HG03565 (cell line): ENCODE measurements around the gene PPP1R14C.
"Not testable (repeated sequence)": the region's sequence is repeated elsewhere in the genome, so short reads cannot be mapped to it uniquely, and the experiment has no call there.

Experiments
- ATAC-seq: cut with Tn5 transposase; IDR thresholded peaks from one replicate; pipeline ENCODE4 v1.9.1; 2021; ENCODE audit warnings: mild to moderate bottlenecking, moderate library complexity; ENCODE audit not compliant: unreplicated experiment

The PPP1R14C gene

DNA sequence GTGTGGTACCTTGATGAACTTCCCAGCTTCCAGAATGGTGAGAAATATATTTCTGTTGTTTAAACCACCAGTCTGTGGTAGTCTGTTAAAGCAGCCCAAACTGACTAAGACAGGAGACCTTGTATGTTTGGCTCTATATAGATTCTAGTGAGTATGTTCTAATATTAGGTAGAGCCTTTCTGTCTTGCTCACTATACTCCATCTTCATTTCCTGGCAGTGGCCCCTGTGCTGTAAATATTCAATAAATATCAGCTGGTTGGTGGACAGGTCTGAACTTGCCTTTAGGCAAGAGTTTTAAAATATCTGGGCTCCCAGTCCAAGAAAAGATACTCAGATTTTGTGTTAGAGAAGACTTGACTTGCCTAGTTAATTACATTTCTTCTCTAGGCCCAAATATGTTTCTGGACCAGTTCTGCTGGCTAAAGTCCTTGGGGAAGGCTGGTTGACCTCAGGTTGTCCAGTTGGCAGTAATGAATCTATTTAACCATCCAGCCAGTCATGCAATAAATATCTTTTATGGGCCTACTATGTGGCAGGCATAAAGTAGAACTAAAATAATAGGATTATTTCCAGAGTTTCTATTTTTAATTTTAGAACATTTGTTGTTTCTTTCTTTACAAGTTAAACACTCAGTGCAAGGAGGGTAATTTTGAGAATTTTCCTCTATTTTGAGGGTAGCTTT, 22.3 kb downstream of the PPP1R14C start:
- no peak for ATAC-seq

DNA sequence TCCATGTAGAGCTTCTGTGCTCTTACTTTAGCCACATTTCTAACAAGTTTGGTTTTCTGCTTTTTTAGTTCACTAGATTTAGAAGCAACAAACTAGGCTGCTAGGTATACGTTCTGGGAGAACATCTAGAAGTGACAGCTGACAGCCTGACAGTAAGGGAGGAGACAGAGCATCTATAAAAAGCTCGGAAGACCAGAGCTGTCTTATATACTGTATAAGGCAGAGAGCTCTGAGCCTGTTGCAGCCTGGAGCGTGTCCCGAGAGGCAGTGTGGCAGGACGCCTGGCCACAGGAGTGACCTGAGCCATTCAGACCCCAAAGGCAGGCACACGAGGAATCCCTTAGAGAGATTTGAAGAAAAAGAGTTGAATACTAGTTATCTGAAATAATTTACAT, 24.6 kb downstream of the PPP1R14C start:
- no peak for ATAC-seq

DNA sequence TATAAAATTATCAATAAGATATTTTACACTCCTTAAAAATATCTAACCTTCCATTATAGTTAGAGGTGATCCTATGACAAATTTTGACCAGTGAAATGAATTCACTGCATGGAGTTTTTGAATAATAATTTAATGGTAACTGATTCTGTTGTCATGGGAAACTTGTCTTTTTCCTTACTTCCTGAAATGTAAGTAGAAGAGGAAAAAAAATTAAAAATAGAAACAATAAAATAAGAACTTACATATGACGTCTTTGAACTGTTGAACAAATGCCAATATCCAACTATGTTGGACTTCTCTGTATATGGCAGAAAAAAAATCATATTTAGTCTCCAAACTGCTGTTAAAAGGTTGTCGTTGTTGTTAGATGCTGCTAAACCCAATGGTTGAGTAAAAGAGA, 26.3 kb downstream of the PPP1R14C start:
- ATAC-seq = no peak

DNA sequence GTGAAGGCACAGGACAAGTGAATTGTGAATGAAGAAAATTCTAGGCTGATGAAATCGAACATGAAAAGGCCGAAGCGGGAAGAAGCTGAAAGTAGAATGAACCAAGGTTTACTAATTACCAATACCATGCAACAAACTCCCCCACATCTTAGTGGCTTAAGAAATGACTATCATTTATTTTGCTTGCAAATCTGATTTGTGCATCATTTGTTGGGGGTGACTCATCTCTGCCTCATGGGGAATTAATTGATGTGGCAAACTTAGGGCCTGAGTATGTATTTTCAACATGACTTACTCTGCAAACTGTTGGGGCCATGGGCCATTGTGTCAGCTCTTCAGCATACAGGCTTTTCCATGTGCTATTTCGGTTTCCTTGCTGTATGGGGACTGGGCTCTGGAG, 26.8 kb downstream of the PPP1R14C start:
- ATAC-seq = no peak

DNA sequence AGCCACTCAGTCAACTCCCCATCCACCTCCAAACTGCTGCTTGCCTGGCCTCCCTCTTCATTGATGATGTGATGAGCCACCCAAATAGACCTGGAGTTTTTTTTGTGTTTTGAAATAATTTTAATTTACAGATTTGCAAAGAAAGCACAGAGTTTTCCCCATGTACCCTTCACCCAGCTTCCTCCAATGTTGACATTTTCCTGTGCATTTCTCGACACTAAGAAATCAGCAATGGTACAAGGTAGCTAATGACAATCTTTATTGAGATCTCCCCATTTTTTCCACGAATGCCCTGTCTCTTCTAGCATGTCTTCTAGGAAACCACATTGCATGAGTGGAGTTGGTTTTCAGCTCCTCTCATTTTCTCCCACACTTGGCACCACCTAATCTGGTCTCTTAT, 30.1 kb downstream of the PPP1R14C start:
- no peak for ATAC-seq

DNA sequence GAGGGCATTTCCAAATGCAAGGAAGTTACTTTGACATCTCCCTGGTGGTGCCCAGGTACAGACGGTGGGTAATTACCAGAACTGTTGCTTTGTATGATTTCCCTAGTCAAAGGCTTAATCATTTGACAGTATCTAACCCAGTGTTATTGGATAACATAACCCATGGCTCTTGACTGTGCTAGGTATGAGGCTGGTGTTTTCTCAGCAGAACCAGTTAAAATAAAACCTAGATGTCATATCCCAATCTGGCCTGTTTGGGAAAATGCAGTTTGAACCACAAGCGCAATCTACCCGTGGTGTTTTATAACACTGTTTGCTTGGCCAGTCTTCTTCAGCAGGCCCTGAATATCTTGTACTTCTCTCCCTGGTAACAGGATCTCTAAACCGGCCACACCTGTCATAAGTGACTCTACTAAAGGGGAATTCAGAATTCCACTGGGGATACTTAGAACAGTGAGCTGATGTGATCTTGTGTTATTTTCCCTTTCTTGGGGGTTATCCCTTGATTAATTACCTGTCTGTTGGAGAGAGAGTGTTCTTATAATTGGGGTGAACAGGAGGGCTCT, 32.8 kb downstream of the PPP1R14C start:
- ATAC-seq = no peak

DNA sequence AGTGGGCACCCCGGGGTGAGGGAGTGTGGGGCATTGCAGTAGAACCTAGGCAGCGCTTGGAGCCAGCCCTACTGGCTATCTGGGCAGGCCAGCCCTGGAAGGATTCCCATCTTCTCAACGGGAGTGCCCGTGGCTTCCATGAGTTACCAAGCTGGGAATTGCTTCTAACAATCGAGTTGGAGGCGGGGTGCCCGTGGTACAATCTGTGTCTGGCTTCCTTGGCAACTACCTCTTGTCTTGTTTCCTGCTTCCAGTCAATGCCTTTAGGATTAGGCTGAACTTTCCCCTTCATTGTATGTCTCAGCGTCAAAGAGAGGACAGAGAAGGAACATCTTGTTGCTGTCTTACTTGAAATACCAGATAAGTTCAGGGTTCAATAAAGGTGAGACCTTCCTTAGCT, 33.3 kb downstream of the PPP1R14C start:
- ATAC-seq = no peak

DNA sequence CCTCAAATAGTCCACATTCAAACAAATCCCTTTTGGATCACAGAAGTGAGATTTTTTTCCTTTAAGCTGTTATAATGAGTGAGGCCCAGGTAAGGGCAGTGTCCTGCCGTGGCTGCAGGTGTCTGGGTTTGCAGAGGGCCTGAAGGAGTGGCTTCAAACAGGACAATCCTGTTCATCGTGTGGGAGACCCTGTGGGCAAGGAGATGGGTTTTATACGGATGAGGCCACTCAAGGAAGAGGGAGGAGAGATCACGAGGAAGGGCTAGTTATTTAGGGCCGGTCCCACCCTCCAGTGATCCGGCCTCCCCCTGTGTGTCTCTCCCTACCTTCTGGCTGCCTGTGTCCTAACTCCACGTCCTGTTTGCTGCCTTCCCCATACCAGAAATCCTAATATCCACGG, 33.8 kb downstream of the PPP1R14C start:
- ATAC-seq = no peak

DNA sequence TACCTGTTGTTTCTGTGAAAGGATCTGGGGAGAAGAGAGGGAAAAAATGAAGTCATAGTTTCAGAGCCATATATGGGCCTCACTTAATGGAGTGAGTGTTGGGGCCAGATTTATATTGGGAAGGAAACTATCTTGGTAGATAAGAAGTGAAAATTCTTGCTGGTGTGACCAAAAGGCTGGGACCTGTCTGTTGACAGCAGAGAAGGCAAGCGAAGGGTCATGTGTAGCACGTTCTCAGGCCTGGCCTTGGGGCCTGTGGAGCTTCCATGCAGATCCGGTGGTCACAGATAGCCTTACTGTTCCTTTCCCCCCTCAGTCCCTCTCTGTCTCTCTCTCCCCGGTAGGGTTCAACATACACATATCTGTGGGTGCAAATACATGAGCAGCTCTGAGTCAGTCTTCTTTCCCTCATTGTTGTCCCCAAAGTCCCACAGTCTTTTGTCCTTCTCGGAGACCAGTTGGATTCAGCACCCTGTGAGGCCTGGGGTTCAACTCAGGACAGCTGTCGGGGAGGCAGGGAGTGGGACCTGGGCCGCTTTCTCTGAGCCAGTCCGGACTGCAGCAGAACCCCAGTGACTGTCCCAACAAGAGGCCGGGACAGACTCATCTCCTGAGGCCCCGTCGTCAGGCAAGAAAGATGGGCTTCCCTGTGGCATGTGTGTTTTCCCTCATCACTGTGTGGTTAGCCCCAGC, 34.6 kb downstream of the PPP1R14C start:
- no peak for ATAC-seq

DNA sequence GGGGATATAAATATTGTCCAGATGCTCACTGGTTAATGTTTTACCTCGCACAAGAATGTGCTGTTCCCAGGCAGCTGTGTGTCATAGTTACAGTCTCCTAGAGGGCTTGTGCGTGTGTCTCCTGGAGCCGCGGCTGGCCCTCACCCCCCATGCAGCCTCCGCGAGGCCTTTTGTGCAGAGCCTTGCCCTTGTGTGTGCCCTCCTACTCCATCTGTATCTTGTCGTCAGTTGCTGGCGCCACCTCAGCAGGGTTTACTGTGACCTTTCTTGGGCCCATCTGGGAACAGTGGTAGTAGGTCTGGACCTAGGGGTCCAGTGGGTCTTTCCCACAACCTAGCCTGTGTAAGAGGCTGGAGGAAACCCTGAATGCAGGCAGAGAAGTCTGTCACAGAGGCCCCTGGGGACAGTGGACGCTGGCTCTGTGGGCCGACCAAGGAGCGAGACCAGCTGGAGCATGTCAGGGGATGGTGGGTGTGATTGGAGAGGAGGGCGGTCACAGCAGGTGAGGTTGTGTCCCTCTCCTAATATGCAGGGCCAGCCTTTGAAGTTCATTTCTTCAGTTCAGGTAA, 35.2 kb downstream of the PPP1R14C start:
- ATAC-seq = no peak

DNA sequence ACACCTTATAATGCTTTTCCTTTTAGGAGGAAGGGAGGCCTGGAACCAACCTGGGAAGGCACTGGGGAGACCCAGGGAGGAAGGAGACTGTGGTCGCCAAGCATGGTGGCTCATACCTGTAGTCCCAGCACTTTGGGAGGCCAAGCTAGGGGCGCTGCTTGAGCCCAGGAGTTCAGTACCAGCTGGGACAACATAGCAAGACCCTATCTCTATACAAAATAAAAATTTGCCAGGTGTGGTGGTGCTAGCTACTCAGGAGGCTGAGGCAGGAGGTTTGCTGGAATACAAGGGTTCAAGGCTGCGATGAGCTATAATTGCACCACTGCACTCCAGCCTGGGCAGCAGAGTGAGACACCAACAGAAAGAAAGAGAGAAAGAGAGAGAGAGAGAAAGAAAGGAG, 36.2 kb downstream of the PPP1R14C start:
- ATAC-seq = no peak

DNA sequence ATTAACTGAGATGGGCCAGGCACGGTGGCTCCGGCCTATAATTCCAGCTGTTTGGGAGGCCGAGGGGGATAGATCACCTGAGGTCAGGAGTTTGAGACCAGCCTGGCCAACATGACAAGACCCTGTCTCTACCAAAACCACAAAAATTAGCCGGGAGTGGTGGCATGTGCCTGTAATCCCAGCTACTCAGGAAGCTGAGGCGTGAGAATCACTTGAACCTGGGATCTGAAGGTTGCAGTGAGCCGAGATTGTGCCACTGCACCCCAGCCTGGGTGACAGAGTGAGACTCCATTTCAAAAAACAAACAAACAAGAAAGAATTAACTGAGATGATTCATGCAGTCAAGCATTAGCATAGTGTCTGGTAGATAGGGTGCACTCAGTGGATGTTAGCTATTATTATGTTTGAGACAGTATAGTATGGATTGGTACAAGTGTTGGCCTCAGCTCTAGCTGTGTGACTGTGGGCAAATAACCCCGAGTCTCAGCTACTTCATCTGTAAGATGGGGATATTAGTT, 37.1 kb downstream of the PPP1R14C start:
- not testable (repeated sequence) for ATAC-seq

DNA sequence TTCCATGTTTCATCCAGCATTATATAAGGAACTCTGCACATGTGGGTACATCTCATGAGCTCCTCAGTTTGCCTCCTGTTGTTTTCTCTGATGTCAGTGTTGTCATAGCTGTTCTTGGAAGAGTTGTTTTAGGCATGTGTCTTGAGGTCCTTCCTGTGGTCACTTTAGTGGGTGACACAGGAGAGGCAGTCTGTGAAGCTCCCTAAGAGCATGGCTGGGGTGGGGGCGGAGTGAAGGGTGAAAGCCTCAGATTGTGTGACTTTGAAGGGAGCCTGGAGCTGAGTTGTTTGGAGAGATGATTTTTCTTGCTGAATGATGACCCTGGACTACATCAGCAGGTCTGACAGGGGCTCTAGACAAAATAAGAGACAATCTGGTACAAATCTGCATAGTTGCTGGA, 37.7 kb downstream of the PPP1R14C start:
- no peak for ATAC-seq

DNA sequence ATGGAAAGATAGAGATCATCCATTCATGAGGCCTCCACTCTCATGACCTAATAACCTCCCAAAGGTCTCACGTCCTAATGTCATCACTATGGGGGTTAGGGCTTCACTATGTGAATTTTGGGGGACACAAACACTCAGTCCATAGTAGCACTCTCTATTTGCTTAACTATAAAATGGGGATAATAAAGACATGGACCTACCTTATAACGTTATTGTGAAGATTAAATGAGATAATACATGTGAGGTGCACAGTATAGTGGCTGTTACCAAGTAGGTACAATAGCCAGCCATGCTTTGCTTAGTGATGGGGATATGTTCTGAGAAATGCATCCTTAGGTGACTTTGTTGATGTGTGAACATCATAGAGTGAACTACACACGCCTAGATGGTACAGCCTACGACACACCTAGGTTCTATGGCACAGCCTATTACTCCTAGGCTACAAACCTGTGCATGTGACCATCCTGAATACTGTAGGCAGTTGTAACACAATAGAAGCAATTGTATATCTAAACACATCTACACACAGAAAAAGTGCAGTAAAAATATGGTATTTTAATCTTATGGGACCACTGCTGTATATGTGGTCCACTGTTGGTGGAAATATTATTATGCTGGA, 39.7 kb downstream of the PPP1R14C start:
- ATAC-seq = no peak

DNA sequence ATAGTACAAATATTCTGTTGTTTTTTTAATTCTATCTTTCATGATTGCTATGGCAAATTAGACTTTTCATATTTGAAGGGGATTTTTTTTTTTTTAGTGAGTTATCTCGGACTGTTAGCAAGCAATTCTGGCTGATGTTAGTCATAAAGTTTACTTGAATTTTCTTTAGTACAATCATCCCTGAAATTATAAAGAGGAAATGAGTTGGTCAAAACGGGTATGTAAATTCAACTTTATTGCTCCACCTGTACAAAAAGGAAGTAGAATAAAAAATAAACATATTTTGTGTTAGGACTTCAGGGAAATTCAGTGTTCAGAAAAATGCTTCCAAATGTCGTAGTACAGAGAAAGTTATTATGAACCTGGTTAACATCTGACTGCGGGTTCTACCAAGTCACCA, 40.3 kb downstream of the PPP1R14C start:
- no peak for ATAC-seq

DNA sequence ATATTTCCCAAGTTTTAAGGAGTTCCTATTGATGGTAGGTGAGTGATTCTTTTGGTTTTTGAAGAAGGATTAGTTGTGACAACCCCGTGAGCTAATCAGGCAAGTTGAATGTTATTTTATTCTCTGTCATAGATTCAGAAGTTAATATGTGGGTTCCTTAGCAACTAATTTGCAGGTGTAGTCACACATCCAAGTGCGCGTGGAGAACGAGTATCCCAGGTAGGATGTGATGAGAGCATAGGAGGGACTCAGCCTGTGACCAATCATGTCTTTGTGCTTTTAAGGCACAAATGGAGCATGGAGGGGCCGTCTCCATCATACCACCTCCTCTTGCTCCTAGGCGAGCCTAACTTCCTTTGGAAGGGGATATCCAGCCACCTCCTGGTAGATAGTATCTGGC, 41.1 kb downstream of the PPP1R14C start:
- ATAC-seq = no peak

DNA sequence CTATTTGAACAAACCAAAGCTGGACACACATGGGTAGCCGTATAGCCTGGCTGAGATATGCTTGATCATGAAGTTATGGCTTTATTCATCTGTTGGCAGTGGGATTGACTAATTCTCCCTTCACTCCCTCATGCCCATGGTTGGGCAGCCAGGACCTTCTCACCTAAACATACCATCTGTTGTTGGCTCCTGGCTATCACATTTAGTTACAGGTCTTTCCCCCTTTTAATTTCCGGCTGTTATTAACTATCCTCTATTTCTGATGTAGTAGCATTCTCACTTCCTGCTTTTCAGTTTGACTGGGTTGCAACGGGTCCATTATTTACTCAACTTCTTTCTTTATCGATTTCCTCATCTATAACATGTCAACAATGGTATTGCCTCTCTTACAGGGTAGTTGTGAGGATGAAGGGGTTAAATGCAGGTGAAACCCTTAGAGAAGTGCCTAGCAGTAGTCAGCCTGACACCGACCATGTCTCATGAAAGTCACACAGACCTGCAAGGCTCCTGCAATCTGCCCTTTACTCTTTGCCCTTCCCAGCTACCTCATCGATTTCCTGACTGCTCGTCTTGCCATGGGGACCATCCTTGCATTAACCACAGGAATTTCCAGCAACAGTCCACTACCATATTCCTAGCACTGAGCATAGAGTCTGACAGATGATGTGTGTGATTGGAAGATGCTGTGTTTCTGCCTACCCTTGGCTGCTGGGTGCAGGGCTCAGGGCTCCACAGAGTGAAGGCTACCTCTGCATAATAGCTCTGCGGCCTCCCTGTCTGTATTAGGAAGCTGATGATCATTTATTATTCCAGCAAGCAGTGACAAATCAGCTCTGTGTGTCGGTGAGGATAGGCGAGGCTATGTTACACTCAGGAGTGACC, 42.2 kb downstream of the PPP1R14C start:
- no peak for ATAC-seq

DNA sequence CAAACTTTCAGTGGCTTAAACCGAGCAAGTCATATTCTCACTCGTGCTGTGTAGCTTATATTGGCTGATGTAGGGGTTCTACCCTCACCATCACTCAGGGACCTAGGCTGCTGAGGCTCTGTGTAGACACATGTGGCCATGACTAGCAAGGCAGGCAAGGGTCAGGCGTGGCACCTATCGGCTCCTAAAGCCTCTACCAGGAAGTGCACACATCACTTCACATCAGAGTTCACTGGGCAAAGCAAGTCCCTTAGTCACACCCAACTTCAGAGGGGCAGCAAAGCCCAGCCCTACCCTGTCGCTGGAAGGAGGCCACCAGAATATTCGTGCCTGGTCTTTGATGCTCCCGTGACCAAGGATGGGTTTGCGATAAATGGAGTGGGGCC, 42.9 kb downstream of the PPP1R14C start:
- no peak for ATAC-seq

DNA sequence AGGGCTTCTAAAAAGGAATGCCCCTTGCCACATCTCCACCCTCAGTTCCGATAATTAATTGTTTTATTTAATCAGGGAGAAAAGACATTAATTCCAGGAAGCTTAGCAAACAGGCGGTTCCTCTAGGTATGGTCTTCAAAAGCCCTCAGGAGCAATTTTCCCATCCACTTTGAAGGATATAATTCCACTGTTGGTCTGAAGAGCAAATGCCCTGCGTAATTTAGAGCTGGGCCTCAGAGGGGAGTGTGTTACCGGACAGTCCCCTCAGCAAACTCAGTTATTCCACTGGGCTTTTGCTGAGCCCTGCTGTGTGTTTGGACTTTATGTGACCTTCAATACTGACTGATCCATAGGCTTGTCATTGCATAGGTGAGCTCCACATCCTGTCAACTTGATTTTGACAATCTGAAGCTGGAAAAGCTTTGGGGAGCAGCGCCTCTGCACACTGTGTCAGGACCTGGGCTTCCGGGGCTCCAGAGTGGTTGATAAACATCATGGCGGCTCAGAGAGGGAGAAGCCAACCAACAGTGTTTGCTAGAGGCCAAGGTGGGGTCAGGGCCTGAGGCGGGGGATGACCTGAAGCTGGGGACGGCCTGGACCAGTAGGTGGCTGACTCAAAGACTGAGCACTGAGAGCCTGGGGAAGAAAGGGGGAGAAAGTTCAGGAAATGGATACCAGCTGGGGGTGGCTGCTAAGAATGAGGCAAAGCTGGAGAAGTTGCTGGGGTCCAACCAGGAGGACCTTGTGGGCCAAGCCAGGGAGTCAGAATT, 43.5 kb downstream of the PPP1R14C start:
- ATAC-seq = no peak

DNA sequence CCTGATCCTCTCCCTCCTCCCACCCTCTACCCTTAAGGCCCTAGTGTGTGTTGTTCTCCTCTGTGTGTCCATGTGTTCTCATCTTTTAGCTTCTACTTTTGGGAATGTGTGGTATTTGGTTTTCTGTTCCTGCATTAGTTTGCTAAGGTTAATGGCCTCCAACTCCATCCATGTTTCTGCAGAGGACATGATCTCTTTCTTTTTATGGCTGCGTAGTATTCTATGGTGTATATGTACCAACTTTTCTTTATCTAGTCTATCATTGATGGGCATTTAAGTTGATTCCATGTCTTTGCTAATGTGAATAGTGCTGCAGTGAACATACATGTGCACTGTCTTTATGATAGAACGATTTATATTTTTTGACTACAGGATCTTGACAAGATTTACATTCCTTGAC, 44.6 kb downstream of the PPP1R14C start:
- ATAC-seq = not testable (repeated sequence)
